ENCODE measurements around the gene SMYD3.

Gene SMYD3

DNA sequence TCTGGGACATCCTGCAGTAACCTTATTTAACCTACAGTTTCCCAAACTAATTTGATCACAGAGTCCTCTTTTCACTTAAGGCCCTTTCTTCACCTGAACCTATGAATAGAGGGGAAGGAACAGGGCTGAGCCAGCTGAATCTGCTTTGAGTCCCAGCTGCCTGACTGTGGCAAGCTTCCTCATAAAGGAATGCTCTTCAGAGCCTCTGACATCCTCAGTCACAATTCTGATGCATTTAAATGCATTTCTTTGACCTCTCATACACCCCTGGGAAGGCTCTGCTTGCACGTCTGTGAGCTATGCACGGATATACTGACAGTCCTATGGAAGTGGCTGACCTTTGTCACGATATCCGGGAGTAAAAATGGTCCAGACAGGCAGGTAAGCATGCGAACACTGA, 673.1 kb downstream of the SMYD3 start:
- Histone ChIP-seq H3K9me2 (replicated peaks; ENCODE audit: control insufficient read depth, low read length) (no peaks in the 10 kb centered on the region), H3K27ac (ENCODE audit: low read depth, low read length) (no peak overlapping the region), H4K20me1 (ENCODE audit: control insufficient read depth, insufficient read depth, low read depth, low read length) (no peaks in the 10 kb centered on the region), H3K4me3 (ENCODE audit: low read length) (no peak overlapping the region), H3K4me1 (ENCODE audit: control insufficient read depth, low read length) (peaks cover 8% of the 10 kb centered on the region), H3F3A (ENCODE audit: control insufficient read depth, insufficient read depth) (no peaks in the 10 kb centered on the region), H3K9me3 (ENCODE audit: control insufficient read depth, insufficient read depth, low read length) (no peaks in the 10 kb centered on the region), H3K79me2 (ENCODE audit: control insufficient read depth, low read length) (no peaks in the 10 kb centered on the region), H3K4me2 (ENCODE audit: low read length) (no peak overlapping the region), H3K36me3 (ENCODE audit: control insufficient read depth, low read length) (no peaks in the 10 kb centered on the region), H3K27me3 (ENCODE audit: control insufficient read depth, low read length) (no peaks in the 10 kb centered on the region)
- TF ChIP-seq EZH2phosphoT487 (IDR thresholded peaks at IDR 0.05; ENCODE audit: borderline replicate concordance, low read length), result no peak
- TF ChIP-seq, protein P1, sequence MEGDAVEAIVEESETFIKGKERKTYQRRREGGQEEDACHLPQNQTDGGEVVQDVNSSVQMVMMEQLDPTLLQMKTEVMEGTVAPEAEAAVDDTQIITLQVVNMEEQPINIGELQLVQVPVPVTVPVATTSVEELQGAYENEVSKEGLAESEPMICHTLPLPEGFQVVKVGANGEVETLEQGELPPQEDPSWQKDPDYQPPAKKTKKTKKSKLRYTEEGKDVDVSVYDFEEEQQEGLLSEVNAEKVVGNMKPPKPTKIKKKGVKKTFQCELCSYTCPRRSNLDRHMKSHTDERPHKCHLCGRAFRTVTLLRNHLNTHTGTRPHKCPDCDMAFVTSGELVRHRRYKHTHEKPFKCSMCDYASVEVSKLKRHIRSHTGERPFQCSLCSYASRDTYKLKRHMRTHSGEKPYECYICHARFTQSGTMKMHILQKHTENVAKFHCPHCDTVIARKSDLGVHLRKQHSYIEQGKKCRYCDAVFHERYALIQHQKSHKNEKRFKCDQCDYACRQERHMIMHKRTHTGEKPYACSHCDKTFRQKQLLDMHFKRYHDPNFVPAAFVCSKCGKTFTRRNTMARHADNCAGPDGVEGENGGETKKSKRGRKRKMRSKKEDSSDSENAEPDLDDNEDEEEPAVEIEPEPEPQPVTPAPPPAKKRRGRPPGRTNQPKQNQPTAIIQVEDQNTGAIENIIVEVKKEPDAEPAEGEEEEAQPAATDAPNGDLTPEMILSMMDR (IDR thresholded peaks at IDR 0.05; ENCODE audit: low read depth, low read length, poor library complexity, severe bottlenecking), result no peak

GRCh38 chr1:245832771-245833527, 674.1 kb downstream of the SMYD3 start:
- Histone ChIP-seq H3F3A (ENCODE audit: control insufficient read depth, insufficient read depth) (no peaks in the 10 kb centered on the region), H3K4me3 (ENCODE audit: low read length) (no peak overlapping the region), H3K9me2 (replicated peaks; ENCODE audit: control insufficient read depth, low read length) (no peaks in the 10 kb centered on the region), H4K20me1 (ENCODE audit: control insufficient read depth, insufficient read depth, low read depth, low read length) (no peaks in the 10 kb centered on the region), H3K79me2 (ENCODE audit: control insufficient read depth, low read length) (no peaks in the 10 kb centered on the region), H3K36me3 (ENCODE audit: control insufficient read depth, low read length) (no peaks in the 10 kb centered on the region), H3K4me2 (ENCODE audit: low read length) (no peak overlapping the region), H3K9me3 (ENCODE audit: control insufficient read depth, insufficient read depth, low read length) (no peaks in the 10 kb centered on the region), H3K27ac (ENCODE audit: low read depth, low read length) (no peak overlapping the region), H3K27me3 (ENCODE audit: control insufficient read depth, low read length) (no peaks in the 10 kb centered on the region), H3K4me1 (ENCODE audit: control insufficient read depth, low read length) (peaks cover 8% of the 10 kb centered on the region)
- TF ChIP-seq EZH2phosphoT487 (IDR thresholded peaks at IDR 0.05; ENCODE audit: borderline replicate concordance, low read length), result no peak
- TF ChIP-seq, protein P1 (IDR thresholded peaks at IDR 0.05; ENCODE audit: low read depth, low read length, poor library complexity, severe bottlenecking), result no peak

DNA sequence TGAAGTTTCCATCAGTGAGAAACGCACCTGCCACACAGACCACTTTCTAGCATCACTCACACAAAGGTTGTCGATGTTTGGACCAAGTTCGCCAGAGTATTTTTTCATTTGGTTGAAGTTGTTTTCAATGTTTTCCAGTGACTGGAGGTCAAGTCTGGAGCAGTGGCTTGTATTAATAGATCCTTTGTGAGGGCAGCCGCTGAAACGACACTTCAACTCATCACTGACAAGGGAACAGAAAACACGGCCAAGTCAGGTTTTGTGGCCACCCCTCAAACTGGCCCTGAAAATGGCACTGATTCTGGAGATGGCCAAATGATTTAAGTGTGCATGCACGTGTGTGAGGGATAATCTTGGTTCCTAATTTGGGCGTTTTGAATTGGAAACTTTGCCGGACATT, 675.6 kb downstream of the SMYD3 start:
- no peaks in the 10 kb centered on the region for H3K27me3 ChIP-seq (ENCODE audit: control insufficient read depth, low read length)
- peaks cover 8% of the 10 kb centered on the region for H3K4me1 ChIP-seq (ENCODE audit: control insufficient read depth, low read length)
- H3K9me3 ChIP-seq (ENCODE audit: control insufficient read depth, insufficient read depth, low read length), result no peaks in the 10 kb centered on the region
- H3K79me2 ChIP-seq (ENCODE audit: control insufficient read depth, low read length), result no peaks in the 10 kb centered on the region
- no peaks in the 10 kb centered on the region for H3K9me2 ChIP-seq (replicated peaks; ENCODE audit: control insufficient read depth, low read length)
- H3K27ac ChIP-seq (ENCODE audit: low read depth, low read length), result no peak overlapping the region
- H3K4me3 ChIP-seq (ENCODE audit: low read length), result no peak overlapping the region
- no peaks in the 10 kb centered on the region for H4K20me1 ChIP-seq (ENCODE audit: control insufficient read depth, insufficient read depth, low read depth, low read length)
- no peaks in the 10 kb centered on the region for H3K36me3 ChIP-seq (ENCODE audit: control insufficient read depth, low read length)
- H3F3A ChIP-seq (ENCODE audit: control insufficient read depth, insufficient read depth), result no peaks in the 10 kb centered on the region
- no peak overlapping the region for H3K4me2 ChIP-seq (ENCODE audit: low read length)
- no peak for TF ChIP-seq EZH2phosphoT487 (IDR thresholded peaks at IDR 0.05; ENCODE audit: borderline replicate concordance, low read length)
- TF ChIP-seq, protein P1 (IDR thresholded peaks at IDR 0.05; ENCODE audit: low read depth, low read length, poor library complexity, severe bottlenecking), result no peak

All from DOHH2 (cell line).